ENCODE measurements around the gene RFC4.
"Not testable (repeated sequence)": the region's sequence is repeated elsewhere in the genome, so short reads cannot be mapped to it uniquely, and the experiment has no call there.

DNA sequence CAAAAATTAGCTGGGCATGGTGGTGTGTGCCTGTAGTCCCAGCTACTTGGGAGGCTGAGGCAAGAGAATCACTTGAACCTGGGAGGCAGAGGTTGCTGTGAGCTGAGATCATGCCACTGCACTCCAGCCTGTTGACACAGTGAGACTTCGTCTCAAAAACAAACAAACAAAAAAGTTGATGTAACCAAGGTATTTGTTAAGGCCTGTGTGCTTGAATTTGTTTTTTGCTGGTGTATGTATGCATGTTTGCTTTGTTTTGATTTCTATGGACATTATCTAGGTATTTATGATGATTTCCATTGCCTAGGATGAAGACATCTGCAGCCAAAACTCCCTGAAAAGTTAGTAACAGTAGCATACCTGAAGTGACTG, 16.1 kb upstream of the RFC4 start:
- TF ChIP-seq POLR2A (IDR thresholded peaks at IDR 0.05), result not testable (repeated sequence)
- TF ChIP-seq, protein P1, sequence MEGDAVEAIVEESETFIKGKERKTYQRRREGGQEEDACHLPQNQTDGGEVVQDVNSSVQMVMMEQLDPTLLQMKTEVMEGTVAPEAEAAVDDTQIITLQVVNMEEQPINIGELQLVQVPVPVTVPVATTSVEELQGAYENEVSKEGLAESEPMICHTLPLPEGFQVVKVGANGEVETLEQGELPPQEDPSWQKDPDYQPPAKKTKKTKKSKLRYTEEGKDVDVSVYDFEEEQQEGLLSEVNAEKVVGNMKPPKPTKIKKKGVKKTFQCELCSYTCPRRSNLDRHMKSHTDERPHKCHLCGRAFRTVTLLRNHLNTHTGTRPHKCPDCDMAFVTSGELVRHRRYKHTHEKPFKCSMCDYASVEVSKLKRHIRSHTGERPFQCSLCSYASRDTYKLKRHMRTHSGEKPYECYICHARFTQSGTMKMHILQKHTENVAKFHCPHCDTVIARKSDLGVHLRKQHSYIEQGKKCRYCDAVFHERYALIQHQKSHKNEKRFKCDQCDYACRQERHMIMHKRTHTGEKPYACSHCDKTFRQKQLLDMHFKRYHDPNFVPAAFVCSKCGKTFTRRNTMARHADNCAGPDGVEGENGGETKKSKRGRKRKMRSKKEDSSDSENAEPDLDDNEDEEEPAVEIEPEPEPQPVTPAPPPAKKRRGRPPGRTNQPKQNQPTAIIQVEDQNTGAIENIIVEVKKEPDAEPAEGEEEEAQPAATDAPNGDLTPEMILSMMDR (IDR thresholded peaks at IDR 0.05), result not testable (repeated sequence)

All from tibial nerve (tissue), 3 donors.